Fibroblast of lung (primary cell): ENCODE results near the gene SYNM.

Source experiments
- CTCF ChIP-seq, 2 donors: IDR thresholded peaks in 1 of 2; conservative IDR thresholded peaks in 1 of 2; 1 replicate in 1 of 2; 2 replicates in 1 of 2; pipeline ENCODE4 v1.5.1; 2011 to 2012; ENCODE audit warnings: low read length in 2 of 2, control low read depth in 1 of 2, inconsistent platforms in 1 of 2, low read depth in 1 of 2, mild to moderate bottlenecking in 1 of 2
- EZH2 ChIP-seq: IDR thresholded peaks from 2 replicates; pipeline ENCODE4 v1.5.1; 2012; ENCODE audit warnings: low read length, control low read depth, mild to moderate bottlenecking; ENCODE audit errors: missing control alignments

GRCh38 chr15:99098426-99098825 is 6.5 kb upstream of the SYNM start:
- TF ChIP-seq CTCF (conservative IDR thresholded peaks at IDR 0.05 in 1 of 2, IDR thresholded peaks at IDR 0.05 in 1 of 2; ENCODE audit: low read depth in 1 of 2, low read length in 2 of 2) (no peak), EZH2 (no peak)
